K562 (cell line): ENCODE measurements around the gene FAM174C. TPM values are rescaled to one million over a fixed set of nuclear protein-coding genes. Genes with fewer than 3 reads are reported as not detected.
A peak's percentile ranks its signal among the peaks of the same experiment; 100 is the strongest.

ENCODE experiments used
- ADNP ChIP-seq: fragments of 200-800 bp; sonication (Bioruptor generic); IDR thresholded peaks from 2 replicates; pipeline ENCODE4 v1.6.1; 2016; ENCODE audit warnings: missing genetic modification characterization, missing compliant biosample characterization
- BCOR ChIP-seq: fragments of 450-650 bp; IDR thresholded peaks from 2 replicates; pipeline ENCODE4 v1.6.1; 2016
- BRCA1 ChIP-seq, 2 experiments: fragments of 450-650 bp in 1 of 2; sonication (generic) in 1 of 2; formaldehyde crosslinking in 1 of 2; IDR thresholded peaks; 2 replicates each; pipeline versions ENCODE4 v1.5.0 to v1.6.1; 2017 to 2020; ENCODE audit warnings: mild to moderate bottlenecking in 1 of 2, missing genetic modification reagents in 1 of 2
- ETV5 ChIP-seq: sonication (generic); formaldehyde crosslinking; IDR thresholded peaks from 2 replicates; pipeline ENCODE4 v1.4.0; 2020; ENCODE audit warnings: low read depth, mild to moderate bottlenecking, missing genetic modification reagents
- KDM1A ChIP-seq, 2 experiments: fragments of 450-650 bp; IDR thresholded peaks; 2 replicates each; pipeline ENCODE4 v1.6.1; 2016; ENCODE audit warnings: mild to moderate bottlenecking in 2 of 2
- MAFF ChIP-seq: IDR thresholded peaks from 2 replicates; pipeline ENCODE4 v1.6.1; 2012; ENCODE audit warnings: low read length, improper control_type of control experiment
- RBM25 ChIP-seq: fragments of 200-400 bp; formaldehyde crosslinking; IDR thresholded peaks from 2 replicates; pipeline ENCODE4 v1.6.1; 2018; ENCODE audit warnings: low read length, low read depth, moderate library complexity; ENCODE audit not compliant: severe bottlenecking
- SIN3A ChIP-seq, 2 experiments: fragments of 150-350 bp in 1 of 2; IDR thresholded peaks; 2 replicates each; pipeline ENCODE4 v1.6.1; 2011 to 2016; ENCODE audit warnings: borderline replicate concordance in 2 of 2, low read depth in 2 of 2, low read length in 2 of 2, mild to moderate bottlenecking in 2 of 2, moderate library complexity in 2 of 2; ENCODE audit not compliant: control insufficient read depth in 1 of 2
- SNRNP70 ChIP-seq: fragments of 200-400 bp; formaldehyde crosslinking; optimal IDR thresholded peaks from 2 replicates; pipeline ENCODE3; 2017; ENCODE audit warnings: low read depth, low read length
- SPI1 ChIP-seq: IDR thresholded peaks from 2 replicates; pipeline ENCODE4 v1.6.1; 2011; ENCODE audit warnings: low read depth, low read length, control low read depth, borderline replicate concordance
- SREBF1 ChIP-seq: fragments of 150-350 bp; IDR thresholded peaks from 2 replicates; pipeline ENCODE4 v1.6.1; 2014; ENCODE audit warnings: antibody characterized with exemption, low read depth, low read length, borderline replicate concordance
- XRCC3 ChIP-seq: fragments of 450-650 bp; IDR thresholded peaks from 2 replicates; pipeline ENCODE4 v1.6.1; 2017; ENCODE audit warnings: mild to moderate bottlenecking, moderate library complexity
- ZNF121 ChIP-seq: sonication (generic); formaldehyde crosslinking; conservative IDR thresholded peaks from 2 replicates; pipeline ENCODE4 v1.8.0; 2022; ENCODE audit warnings: missing genetic modification reagents
- ZNF436 ChIP-seq: fragments of 250-450, 450-650 bp; sonication (Bioruptor Pico); formaldehyde crosslinking; IDR thresholded peaks from 2 replicates; pipeline ENCODE4 v1.7.0; 2020; ENCODE audit warnings: mild to moderate bottlenecking
- ZNF609 ChIP-seq: sonication (generic); formaldehyde crosslinking; IDR thresholded peaks from 2 replicates; pipeline ENCODE4 v1.8.1; 2023; ENCODE audit warnings: missing genetic modification reagents, mild to moderate bottlenecking, borderline replicate concordance
- polyA plus RNA-seq, 8 experiments: library from polyadenylated mRNA; depleted of rRNA in 4 of 8; stranded (reverse) in 5 of 8; unstranded in 3 of 8; fragments of >200 nt; fragmentation: Nextera tagmentation in 2 of 8; fragmentation: Illumina TruSeq in 1 of 8; extraction: Ambion mirVana in 2 of 8; extraction: Trizol in 1 of 8; gene quantifications; 2 replicates each; pipeline versions ENCODE4 v1.2.1 to v1.2.3, GENCODE V29; 2011 to 2014; ENCODE audit warnings: inconsistent platforms in 1 of 8, missing spikeins in 1 of 8
- total RNA-seq, 7 experiments: library from RNA; depleted of rRNA in 6 of 7; stranded (reverse); fragments of >200 nt in 6 of 7; fragmentation: Illumina TruSeq in 2 of 7; extraction: Trizol in 2 of 7; gene quantifications; 2 replicates each; pipeline versions ENCODE4 v1.2.1 to v1.2.3, GENCODE V29; 2011 to 2021; ENCODE audit warnings: low replicate concordance in 1 of 7

The FAM174C gene
- total and polyA plus RNA-seq, 9 of the 15 experiments (the other 6 are each of a cell fraction or from before 2014, with no cell fraction given) = 0.66 to 89.6 (median 20.3) TPM

GRCh38 chr19:1324249-1324805, 49.0 kb downstream of the FAM174C start (continued):
- TF ChIP-seq ZNF609 (CRISPR knock-in tag) (no peak), KDM1A (IDR thresholded peaks at IDR 0.05) (peak; percentile 17 to 60; a peak in 1 of 4 replicates), BRCA1 (IDR thresholded peaks at IDR 0.05) (no peak), BRCA1 (CRISPR knock-in tag; IDR thresholded peaks at IDR 0.05) (no peak), SPI1 (no peak), ZNF436 (peak; percentile 71; the same call in 1 of the 2 replicates), BCOR (peak; percentile 85), SREBF1 (no peak), MAFF (no peak), XRCC3 (no peak), SNRNP70 (no peak), ZNF121 (no peak), RBM25 (peak; percentile 17), ADNP (peak; percentile 43; the same call in 1 of the 2 replicates), ETV5 (no peak), SIN3A (IDR thresholded peaks at IDR 0.05; ENCODE audit: borderline replicate concordance in 2 of 2, control insufficient read depth in 1 of 2, low read depth in 2 of 2, low read length in 2 of 2) (no peak)
